ENCODE data around the gene DPH2.

GRCh38 chr1:43936431-43937151 lies 33.2 kb upstream of the DPH2 start:
- no peak for TF ChIP-seq PATZ1 (CRISPR knock-in tag; IDR thresholded peaks at IDR 0.05; ENCODE audit: borderline replicate concordance)
- no peak for TF ChIP-seq ZNF565 (CRISPR knock-in tag; conservative IDR thresholded peaks at IDR 0.05; ENCODE audit: low read depth)
- no peak for TF ChIP-seq OSR1 (CRISPR knock-in tag; IDR thresholded peaks at IDR 0.05)
- no peak for TF ChIP-seq ZFP3 (CRISPR knock-in tag; IDR thresholded peaks at IDR 0.05)
- no peak for TF ChIP-seq ARNTL (CRISPR knock-in tag; IDR thresholded peaks at IDR 0.05; ENCODE audit: borderline replicate concordance, low read depth)
- TF ChIP-seq ESRRG (CRISPR knock-in tag; IDR thresholded peaks at IDR 0.05), result no peak
- TF ChIP-seq TCF4 (CRISPR knock-in tag; IDR thresholded peaks at IDR 0.05; ENCODE audit: borderline replicate concordance), result no peak
- TF ChIP-seq ZC3H10 (CRISPR knock-in tag; IDR thresholded peaks at IDR 0.05), result no peak
- no peak for TF ChIP-seq RARB (CRISPR knock-in tag; IDR thresholded peaks at IDR 0.05)
- TF ChIP-seq CREB5 (CRISPR knock-in tag; IDR thresholded peaks at IDR 0.05; ENCODE audit: low read depth), result no peak
- no peak for TF ChIP-seq SNAI2 (CRISPR knock-in tag; IDR thresholded peaks at IDR 0.05)
- no peak for TF ChIP-seq ZNF70 (CRISPR knock-in tag; IDR thresholded peaks at IDR 0.05)
